SU-DHL-6 (cell line): ENCODE data around the gene MINDY3.

ENCODE experiments used
- EZH2phosphoT487 ChIP-seq: fragments of 200-600 bp; sonication (generic), shearing (Covaris generic); conservative IDR thresholded peaks from 2 replicates; pipeline ENCODE4 v1.6.1; 2018; ENCODE audit warnings: mild to moderate bottlenecking, antibody characterized with exemption, low read length, moderate library complexity, mixed read lengths
- TF ChIP-seq, protein P1 (sequence below): fragments of 200-600 bp; sonication (generic); IDR thresholded peaks from one replicate; pipeline ENCODE4 v1.5.1; 2017; ENCODE audit warnings: antibody characterized with exemption, mild to moderate bottlenecking, low read length, moderate library complexity; ENCODE audit not compliant: insufficient read depth, poor library complexity, severe bottlenecking

DNA sequence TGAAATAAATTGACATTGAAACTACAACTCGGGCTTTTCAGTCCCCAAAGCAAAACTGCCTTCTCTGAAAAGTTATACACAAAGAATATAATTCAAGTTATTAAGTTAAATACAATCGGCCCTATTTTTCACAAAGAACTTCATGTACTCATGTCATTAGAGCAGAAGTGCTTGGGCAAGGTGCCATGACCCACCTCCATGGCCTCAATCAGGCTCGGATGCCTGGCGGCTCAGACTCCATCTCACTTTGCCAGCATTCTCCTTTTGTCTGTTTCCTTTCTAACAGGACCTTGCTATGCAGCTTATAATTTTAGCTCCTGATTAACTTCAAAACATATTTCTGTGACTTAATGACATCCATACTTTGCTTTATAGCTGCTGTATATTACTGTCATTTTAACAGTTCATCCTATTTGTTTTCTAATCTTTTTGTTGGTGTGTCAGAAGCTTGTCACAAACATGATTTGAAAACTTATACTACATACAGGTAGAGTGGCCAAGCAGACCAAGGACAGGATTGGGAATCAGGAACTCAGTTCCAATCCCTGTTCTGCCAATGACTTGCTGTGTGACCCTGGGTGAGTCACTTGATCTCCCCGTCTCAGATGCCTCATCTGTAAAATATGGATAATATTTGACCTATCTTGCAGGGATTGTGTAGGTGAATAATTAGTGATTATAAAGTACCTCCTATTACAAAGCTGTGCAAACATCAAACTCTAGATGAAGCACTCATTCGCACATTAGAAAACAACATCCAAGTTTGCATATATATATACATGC, 79.8 kb downstream of the MINDY3 start:
- TF ChIP-seq, protein P1, sequence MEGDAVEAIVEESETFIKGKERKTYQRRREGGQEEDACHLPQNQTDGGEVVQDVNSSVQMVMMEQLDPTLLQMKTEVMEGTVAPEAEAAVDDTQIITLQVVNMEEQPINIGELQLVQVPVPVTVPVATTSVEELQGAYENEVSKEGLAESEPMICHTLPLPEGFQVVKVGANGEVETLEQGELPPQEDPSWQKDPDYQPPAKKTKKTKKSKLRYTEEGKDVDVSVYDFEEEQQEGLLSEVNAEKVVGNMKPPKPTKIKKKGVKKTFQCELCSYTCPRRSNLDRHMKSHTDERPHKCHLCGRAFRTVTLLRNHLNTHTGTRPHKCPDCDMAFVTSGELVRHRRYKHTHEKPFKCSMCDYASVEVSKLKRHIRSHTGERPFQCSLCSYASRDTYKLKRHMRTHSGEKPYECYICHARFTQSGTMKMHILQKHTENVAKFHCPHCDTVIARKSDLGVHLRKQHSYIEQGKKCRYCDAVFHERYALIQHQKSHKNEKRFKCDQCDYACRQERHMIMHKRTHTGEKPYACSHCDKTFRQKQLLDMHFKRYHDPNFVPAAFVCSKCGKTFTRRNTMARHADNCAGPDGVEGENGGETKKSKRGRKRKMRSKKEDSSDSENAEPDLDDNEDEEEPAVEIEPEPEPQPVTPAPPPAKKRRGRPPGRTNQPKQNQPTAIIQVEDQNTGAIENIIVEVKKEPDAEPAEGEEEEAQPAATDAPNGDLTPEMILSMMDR: no peak
- no peak for TF ChIP-seq EZH2phosphoT487
